ELF-1 (cell line): ENCODE results near the gene DEUP1.

Experiments used
- DNase-seq: peaks from one replicate; pipeline ENCODE4 v3.0.0-alpha.2; 2016; ENCODE audit warnings: low read depth, low spot score

DEUP1 gene

GRCh38 chr11:93478841-93479240 is 148.3 kb downstream of the DEUP1 start:
- DNase-seq, result no peak

GRCh38 chr11:93480256-93480655 is 149.7 kb downstream of the DEUP1 start:
- no peak for DNase-seq

- no peak for DNase-seq
Measured at GRCh38 chr11:93480756-93481155, 150.2 kb downstream of the DEUP1 start.

GRCh38 chr11:93481279-93481678 is 150.7 kb downstream of the DEUP1 start:
- no peak for DNase-seq

DNA sequence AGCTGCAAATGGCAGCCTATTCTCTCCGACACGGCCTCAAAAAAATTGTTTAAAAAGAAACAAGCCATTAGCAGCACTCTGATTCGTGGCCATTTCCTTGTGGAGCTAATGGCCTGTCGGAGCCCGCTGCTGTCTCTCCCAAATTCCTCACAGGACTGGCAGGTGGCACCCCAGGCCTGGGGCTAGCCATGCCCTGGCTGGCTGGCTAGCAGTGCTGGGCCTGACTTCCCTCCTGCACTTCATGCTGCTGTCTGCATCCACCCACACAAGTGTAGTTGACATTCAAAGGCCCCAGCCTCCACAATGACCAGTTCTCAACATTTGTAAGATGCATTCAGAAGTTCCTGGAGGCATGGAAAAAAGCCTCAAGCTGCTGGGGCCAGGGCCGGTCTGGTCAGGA is 151.2 kb downstream of the DEUP1 start:
- DNase-seq, result no peak

DNA sequence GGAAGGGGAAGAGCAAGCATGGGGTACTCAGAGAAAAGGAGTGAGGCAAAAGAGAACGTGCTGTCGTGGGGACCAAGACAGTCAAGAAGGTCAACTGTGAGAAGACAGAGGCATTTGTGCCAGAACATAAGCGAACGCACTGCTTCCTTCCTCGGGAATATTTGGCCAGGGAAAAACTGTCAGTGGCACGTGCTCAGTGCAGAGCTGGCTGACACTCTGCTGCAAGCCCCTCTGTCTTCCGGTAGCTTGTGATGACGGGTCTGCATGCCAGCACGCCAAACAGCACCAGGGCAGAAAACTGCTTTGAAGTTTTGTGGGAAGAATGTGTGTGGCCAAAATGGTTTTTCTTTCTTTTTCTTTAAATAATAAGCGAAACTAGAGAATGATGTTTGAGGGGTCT is 152.0 kb downstream of the DEUP1 start:
- no peak for DNase-seq

DNA sequence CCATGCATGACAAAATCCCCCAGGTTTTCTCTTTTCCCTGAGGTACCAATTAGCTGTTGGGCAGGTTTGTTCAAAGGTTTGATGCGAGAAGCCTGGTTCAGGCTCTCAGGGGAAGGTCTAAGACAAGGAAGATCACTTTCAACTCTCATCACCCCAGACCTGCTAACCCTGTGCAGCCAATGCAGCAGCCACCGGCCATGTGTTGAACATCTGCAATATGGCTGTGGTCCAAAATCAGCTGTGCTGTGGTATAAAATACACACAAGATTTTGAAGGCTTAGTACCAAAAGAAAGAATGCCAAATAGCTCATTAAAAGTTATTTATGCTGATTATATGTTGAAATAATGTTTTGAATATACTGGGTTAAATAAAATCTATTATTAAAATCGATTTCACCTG is 154.2 kb downstream of the DEUP1 start:
- DNase-seq, result no peak

DNA sequence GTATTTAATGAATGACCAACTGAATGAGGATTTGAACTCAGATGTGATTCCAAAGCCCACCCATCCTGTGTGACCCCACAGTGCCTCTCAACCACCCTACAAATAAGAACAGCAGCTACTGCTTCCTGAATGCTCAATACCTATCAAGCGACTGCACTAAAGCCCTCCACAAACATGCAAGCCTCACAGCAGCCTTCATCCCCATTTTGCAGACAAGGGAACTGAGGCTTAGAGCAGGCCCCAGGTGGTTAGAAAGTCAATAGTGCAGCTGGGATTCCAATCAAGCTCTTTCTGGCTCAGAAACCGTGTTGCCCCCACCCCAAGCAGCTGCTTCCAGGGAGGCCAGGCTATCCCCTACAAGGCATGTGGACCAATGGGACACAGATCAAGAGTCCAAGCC is 155.4 kb downstream of the DEUP1 start:
- DNase-seq, result no peak

GRCh38 chr11:93487032-93487483 is 156.5 kb downstream of the DEUP1 start:
- DNase-seq, result no peak
